ENCODE measurements around the gene GABPA. TPM values are rescaled to one million over a fixed set of nuclear protein-coding genes. Genes with fewer than 3 reads are reported as not detected.

GABPA gene
- total RNA-seq, 1 donor from 2014 or later, result 66.5 TPM

GRCh38 chr21:25752416-25752815, 17.6 kb downstream of the GABPA start:
- no peaks in the 10 kb centered on the region for H4K20me1 ChIP-seq (ENCODE audit: low read depth)
- H3K4me2 ChIP-seq, result no peak overlapping the region
- no peaks in the 10 kb centered on the region for H3K27me3 ChIP-seq
- no peaks in the 10 kb centered on the region for H3K79me2 ChIP-seq (ENCODE audit: low read depth)
- no peak overlapping the region for H3K27ac ChIP-seq
- peaks cover 11% of the 10 kb centered on the region for H3K36me3 ChIP-seq
- H3K4me1 Mint-ChIP-seq, result peaks cover 3% of the 10 kb centered on the region
- no peak for DNase-seq (ENCODE audit: low spot score)
- H3K9me3 Mint-ChIP-seq, result no peaks in the 10 kb centered on the region
- no peak overlapping the region for H3K4me3 Mint-ChIP-seq
- no peaks in the 10 kb centered on the region for H3K9me3 ChIP-seq (ENCODE audit: low read depth)
- H3K4me1 ChIP-seq, result no peaks in the 10 kb centered on the region
- H3K27ac Mint-ChIP-seq, result no peak overlapping the region
- peaks cover 10% of the 10 kb centered on the region for H3K36me3 Mint-ChIP-seq
- no peaks in the 10 kb centered on the region for H3F3A ChIP-seq (ENCODE audit: low read depth)
- no peak overlapping the region for H2AFZ ChIP-seq (replicated peaks)
- no peak for TF ChIP-seq CTCF (IDR thresholded peaks at IDR 0.05)
- H3K4me3 ChIP-seq, result no peak overlapping the region
- no peak overlapping the region for H3K9ac ChIP-seq
- H3K27me3 Mint-ChIP-seq (ENCODE audit: insufficient read depth, low read depth), result no peaks in the 10 kb centered on the region

GRCh38 chr21:25756190-25756932, 21.6 kb downstream of the GABPA start:
- Mint-ChIP-seq H3K27me3 (ENCODE audit: insufficient read depth, low read depth) (no peaks in the 10 kb centered on the region), H3K9me3 (no peaks in the 10 kb centered on the region), H3K36me3 (peaks cover 14% of the 10 kb centered on the region), H3K4me1 (no peaks in the 10 kb centered on the region), H3K4me3 (no peak overlapping the region), H3K27ac (no peak overlapping the region)
- Histone ChIP-seq H3K4me2 (no peak overlapping the region), H3K36me3 (peaks cover 6% of the 10 kb centered on the region), H3K27ac (no peak overlapping the region), H4K20me1 (ENCODE audit: low read depth) (no peaks in the 10 kb centered on the region), H3F3A (ENCODE audit: low read depth) (no peaks in the 10 kb centered on the region), H3K27me3 (no peaks in the 10 kb centered on the region), H3K9me3 (ENCODE audit: low read depth) (no peaks in the 10 kb centered on the region), H2AFZ (replicated peaks) (no peak overlapping the region), H3K79me2 (ENCODE audit: low read depth) (no peaks in the 10 kb centered on the region), H3K9ac (no peak overlapping the region), H3K4me1 (no peaks in the 10 kb centered on the region), H3K4me3 (no peak overlapping the region)
- no peak for TF ChIP-seq CTCF (IDR thresholded peaks at IDR 0.05)
- TF ChIP-seq EZH2phosphoT487 (IDR thresholded peaks at IDR 0.05), result no peak
- no peak for DNase-seq (ENCODE audit: low spot score)

GRCh38 chr21:25757531-25757930, 22.8 kb downstream of the GABPA start:
- no peaks in the 10 kb centered on the region for H3K4me1 ChIP-seq
- H3K4me3 Mint-ChIP-seq, result no peak overlapping the region
- H3K36me3 Mint-ChIP-seq, result peaks cover 13% of the 10 kb centered on the region
- TF ChIP-seq EZH2 (IDR thresholded peaks at IDR 0.05) (no peak), EZH2phosphoT487 (IDR thresholded peaks at IDR 0.05) (no peak)
- H3K27me3 ChIP-seq, result no peaks in the 10 kb centered on the region
- no peaks in the 10 kb centered on the region for H3K9me3 Mint-ChIP-seq
- no peaks in the 10 kb centered on the region for H4K20me1 ChIP-seq (ENCODE audit: low read depth)
- peaks cover 10% of the 10 kb centered on the region for H3K36me3 ChIP-seq
- H3F3A ChIP-seq (ENCODE audit: low read depth), result no peaks in the 10 kb centered on the region
- DNase-seq (ENCODE audit: low spot score), result no peak
- no peaks in the 10 kb centered on the region for H3K79me2 ChIP-seq (ENCODE audit: low read depth)
- no peaks in the 10 kb centered on the region for H3K27me3 Mint-ChIP-seq (ENCODE audit: insufficient read depth, low read depth)
- no peak overlapping the region for H3K4me3 ChIP-seq
- H3K4me2 ChIP-seq, result no peak overlapping the region
- no peak overlapping the region for H2AFZ ChIP-seq (replicated peaks)
- H3K27ac Mint-ChIP-seq, result no peak overlapping the region
- H3K4me1 Mint-ChIP-seq, result no peaks in the 10 kb centered on the region
- no peaks in the 10 kb centered on the region for H3K9me3 ChIP-seq (ENCODE audit: low read depth)
- no peak overlapping the region for H3K27ac ChIP-seq
- no peak overlapping the region for H3K9ac ChIP-seq

GRCh38 chr21:25759573-25759972, 24.8 kb downstream of the GABPA start:
- no peaks in the 10 kb centered on the region for H3K27me3 ChIP-seq
- H3K27me3 Mint-ChIP-seq (ENCODE audit: insufficient read depth, low read depth), result no peaks in the 10 kb centered on the region
- H3K4me2 ChIP-seq, result no peak overlapping the region
- H3K27ac Mint-ChIP-seq, result no peak overlapping the region
- H4K20me1 ChIP-seq (ENCODE audit: low read depth), result no peaks in the 10 kb centered on the region
- no peaks in the 10 kb centered on the region for H3K4me1 Mint-ChIP-seq
- H3K9ac ChIP-seq, result no peak overlapping the region
- H3F3A ChIP-seq (ENCODE audit: low read depth), result no peaks in the 10 kb centered on the region
- H3K9me3 ChIP-seq (ENCODE audit: low read depth), result no peaks in the 10 kb centered on the region
- no peak overlapping the region for H3K4me3 ChIP-seq
- TF ChIP-seq EZH2 (IDR thresholded peaks at IDR 0.05), result no peak
- H3K9me3 Mint-ChIP-seq, result no peaks in the 10 kb centered on the region
- H3K27ac ChIP-seq, result no peak overlapping the region
- H3K4me3 Mint-ChIP-seq, result no peak overlapping the region
- no peak for DNase-seq (ENCODE audit: low spot score)
- no peaks in the 10 kb centered on the region for H3K4me1 ChIP-seq
- peaks cover 11% of the 10 kb centered on the region for H3K36me3 ChIP-seq
- H3K36me3 Mint-ChIP-seq, result peaks cover 14% of the 10 kb centered on the region
- no peaks in the 10 kb centered on the region for H3K79me2 ChIP-seq (ENCODE audit: low read depth)
- H2AFZ ChIP-seq (replicated peaks), result no peak overlapping the region

Data from neural progenitor cell (in vitro differentiated cells).